Stimulated activated CD8-positive, alpha-beta memory T cell treated with anti-CD3 and anti-CD28 coated beads, Interleukin-15, amount 100 ng/mL, for 1 hour (primary cell): Measurements from ENCODE around the gene VPS37D.

Experiments used
- DNase-seq: peaks from one replicate; pipeline ENCODE4 v3.0.0-alpha.2; 2020; ENCODE audit warnings: low read depth

VPS37D gene

DNA sequence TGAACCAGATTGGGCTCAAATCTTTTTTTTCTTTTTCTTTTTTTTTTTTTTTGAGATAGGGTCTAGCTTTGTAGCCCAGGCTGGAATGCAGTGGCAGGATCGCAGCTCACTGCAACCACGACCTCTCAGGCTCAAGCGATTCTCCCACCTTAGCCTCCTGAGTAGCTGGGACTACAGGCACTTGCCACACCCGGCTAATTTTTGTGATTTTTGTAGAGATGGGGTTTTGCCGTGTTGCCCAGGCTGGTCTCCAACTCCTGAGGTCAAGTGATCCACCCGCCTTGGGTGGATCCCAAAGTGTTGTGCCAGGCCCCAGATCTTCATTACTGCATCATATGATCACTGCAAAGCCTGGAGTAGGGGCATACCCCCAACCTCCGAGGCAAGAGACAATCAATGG lies 12.9 kb downstream of the VPS37D start:
- no peak for DNase-seq

GRCh38 chr7:73681031-73681430 lies 13.4 kb downstream of the VPS37D start:
- no peak for DNase-seq

GRCh38 chr7:73682745-73683055 lies 15.1 kb downstream of the VPS37D start:
- no peak for DNase-seq

DNA sequence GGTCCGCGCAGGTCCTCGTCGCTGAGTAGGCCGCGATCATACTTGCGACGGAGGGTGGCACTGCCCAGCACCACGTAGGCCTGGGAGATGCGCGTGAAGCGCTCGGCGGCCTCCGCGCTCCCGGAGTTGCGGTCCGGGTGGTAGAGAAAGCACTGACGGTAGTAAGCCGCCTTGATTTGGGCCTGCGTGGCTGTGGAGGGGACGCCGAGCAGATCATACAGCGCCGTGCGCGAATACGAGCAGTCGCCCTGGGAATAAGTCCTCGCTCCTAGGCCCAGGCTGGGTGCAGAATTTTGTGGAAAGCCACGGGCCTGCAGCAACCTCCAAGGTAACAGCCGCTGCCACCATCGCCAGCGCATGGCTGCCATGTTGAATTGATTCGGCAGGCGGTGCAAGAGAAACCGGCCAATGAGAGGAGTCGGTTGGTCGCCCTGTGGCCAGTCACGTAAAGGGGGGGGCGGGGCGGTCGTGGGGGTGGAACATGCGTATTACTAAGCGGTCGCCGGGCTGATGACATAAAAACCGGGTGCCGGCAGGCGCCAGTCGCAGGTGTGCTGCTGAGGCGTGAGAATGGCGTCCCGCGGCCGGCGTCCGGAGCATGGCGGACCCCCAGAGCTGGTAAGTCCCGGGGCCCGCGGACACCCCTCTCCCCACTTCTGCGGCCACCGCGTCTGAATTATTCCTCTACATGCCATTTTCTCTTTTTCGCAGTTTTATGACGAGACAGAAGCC lies 15.6 kb downstream of the VPS37D start, which contains the start of the genes BUD23 and DNAJC30:
Gene BUD23, plus strand, starts transcription at position 542 of the 732 bp plus-strand sequence. Its CDS starts 29 bp downstream, at position 571.
Gene DNAJC30, minus strand, starts transcription at position 398 of the 732 bp plus-strand sequence. Its CDS starts 30 bp downstream, at position 368.
- DNase-seq, result peak; percentile 96

DNA sequence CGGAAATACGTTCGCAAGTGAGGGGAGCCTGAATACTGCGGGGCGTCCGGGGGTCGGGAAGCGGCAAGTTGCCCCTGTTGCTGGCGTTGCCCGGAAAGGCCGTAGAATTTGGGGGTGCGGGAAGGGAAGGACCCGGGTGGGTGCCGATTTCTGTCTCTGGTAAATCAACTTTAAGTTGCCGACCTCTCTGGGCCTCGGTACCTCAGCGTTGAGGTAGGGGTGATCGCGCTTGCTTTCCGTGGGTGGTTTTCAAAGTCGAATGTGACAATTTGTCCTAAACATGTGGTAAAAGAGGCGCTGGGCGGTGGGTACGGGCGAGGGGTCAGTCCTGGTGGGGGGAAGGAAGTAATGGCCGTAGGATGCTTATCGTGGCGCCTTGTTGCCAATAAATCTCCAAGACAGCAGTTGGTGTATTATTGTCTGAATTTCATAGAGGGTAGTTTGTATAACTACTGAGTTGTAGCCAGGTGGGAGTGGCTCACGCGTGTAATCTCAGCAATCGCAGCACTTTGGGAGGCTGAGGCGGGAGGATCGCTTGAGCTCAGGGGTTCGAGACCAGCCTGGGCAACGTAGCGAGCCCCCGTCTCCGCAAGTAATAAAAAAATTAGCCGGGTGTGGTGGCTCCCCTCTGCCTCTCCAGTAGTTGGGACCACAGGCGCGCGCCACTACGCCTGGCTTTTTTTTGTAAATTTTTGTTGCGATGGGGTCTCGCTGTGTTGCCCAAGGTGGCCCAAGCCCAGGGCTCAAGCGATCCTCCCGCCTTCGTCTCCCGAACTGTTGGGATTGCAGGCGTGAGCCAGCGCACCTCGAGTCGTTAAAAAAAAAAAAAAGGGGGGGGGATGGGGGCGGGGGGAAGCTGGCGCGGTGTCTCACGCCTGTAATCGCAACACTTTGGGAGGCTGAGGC lies 16.4 kb downstream of the VPS37D start:
- no peak for DNase-seq

DNA sequence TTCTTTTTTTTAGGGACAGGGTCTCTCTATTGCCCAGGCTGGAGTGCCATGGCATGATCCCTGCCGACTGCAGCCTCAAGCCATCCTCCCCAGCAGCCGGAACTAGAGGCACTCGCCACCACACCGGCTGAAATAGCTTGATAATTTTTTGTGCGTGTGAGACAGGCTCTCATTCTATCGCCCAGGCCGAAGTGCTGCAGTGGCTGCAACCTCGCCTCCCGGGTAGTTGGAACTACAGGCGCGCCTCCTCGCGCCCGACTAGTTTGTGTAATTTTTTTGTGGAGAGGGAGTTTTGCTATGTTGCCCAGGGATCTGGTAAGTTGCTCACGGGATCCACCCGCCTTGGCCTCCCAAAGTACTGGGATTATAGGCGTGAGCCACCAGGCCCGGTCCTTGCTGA lies 17.7 kb downstream of the VPS37D start:
- no peak for DNase-seq

- DNase-seq, result no peak
Measured at GRCh38 chr7:73688288-73688687, 20.7 kb downstream of the VPS37D start.

- no peak for DNase-seq
Measured at GRCh38 chr7:73690646-73691045, 23.0 kb downstream of the VPS37D start.

DNA sequence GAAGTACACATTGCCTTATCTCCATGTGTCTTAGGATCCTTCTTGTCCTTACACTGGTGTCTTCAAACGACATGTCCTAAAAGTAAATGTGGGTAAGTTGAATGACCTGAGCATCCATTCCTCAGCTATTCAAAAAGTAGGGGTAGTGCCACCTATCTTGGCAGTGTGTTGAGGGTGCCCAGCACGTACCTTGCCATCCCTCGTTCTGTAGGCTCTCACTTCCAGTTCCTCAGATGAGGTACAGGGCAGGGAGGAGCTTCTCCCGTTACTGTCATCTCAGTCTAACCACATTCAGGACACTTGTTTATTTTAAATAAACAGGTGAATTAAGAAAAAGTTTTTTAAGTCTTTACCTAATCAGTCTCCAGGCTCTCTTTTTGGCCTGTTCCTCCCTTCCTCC lies 28.7 kb downstream of the VPS37D start:
- DNase-seq, result no peak

DNA sequence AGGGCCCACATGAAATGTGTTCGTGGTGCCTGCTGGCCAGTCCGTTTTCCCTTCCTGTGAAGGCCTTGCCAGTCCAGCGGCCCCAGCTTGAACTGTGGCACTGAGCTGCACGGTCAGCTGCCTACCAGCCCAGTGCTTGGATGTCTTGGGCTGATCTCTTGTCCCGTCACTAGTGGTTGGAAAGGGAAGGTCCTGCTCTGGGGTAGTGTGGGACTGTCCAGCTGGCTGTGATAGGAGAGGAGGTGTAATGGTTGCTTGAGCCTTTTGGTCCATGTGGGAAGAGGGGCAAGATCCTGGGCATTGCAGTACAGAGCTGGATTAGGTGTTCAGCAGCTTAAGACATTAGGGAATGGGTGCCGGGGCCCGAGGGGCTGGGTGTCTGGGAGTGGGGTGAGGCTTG lies 30.8 kb downstream of the VPS37D start:
- DNase-seq, result no peak

DNA sequence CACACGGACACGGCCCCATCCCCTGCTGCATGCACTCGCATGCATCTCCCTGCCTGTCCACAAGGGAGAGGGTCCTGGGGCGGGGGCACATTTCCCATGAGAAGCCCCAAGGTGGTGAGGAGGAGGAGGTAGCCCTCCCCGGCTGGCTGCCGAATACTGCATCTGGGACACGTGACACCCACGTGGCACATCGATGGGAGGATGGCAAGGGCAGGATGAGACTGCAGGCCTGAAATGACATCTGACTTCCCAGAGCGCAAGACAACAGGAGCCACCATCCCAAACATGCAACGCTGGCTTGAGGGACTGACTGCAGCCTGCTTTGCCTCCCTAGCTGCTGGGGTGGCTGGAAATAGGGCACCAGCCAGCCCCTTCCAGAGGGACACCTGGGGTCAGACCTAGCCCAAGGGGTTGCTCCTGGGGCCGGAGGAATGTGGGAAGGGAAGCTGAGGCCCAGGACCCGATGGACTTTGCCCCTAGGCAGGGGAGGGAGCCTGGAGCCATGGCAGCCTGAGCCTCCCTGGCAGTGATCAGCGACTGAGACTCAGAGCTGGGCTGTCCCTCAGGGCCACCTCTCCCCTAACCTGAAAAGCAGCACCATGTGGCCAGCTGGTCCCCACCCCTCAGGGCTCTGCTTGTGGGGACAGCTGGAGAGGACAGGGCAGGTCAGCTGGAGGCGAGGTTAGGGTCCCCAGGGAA lies 31.9 kb downstream of the VPS37D start:
- no peak for DNase-seq

GRCh38 chr7:73700069-73700423 lies 32.4 kb downstream of the VPS37D start:
- DNase-seq, result no peak

DNA sequence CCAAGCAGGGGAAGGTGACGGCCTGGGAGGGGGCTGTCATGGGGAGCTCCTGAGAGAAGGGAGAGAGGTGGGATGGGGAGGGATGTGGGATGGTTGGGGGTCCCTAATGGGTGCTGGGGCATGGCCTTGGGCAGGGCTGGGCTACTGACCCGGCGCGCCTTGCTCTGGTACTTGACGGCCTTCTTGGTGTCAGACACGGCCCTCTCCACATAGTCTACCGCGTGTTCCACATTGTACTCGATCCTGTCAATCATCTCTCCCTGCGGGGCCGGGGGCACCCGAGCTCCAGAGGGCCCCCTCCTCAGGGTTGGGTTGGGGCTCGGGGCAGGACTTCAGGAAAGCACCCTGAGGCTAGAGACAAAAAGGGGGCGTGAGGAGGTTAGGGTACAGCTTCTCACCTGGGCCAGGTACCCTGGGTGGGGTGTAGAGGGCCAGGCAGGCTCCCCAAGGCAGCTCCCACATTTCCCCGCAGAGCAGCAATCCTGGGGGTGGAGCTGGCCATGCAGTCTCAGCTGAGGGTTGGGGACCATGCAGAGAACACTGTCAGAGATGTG lies 33.0 kb downstream of the VPS37D start:
- no peak for DNase-seq

- DNase-seq, result no peak
Measured at GRCh38 chr7:73701357-73701995, 33.8 kb downstream of the VPS37D start.

DNA sequence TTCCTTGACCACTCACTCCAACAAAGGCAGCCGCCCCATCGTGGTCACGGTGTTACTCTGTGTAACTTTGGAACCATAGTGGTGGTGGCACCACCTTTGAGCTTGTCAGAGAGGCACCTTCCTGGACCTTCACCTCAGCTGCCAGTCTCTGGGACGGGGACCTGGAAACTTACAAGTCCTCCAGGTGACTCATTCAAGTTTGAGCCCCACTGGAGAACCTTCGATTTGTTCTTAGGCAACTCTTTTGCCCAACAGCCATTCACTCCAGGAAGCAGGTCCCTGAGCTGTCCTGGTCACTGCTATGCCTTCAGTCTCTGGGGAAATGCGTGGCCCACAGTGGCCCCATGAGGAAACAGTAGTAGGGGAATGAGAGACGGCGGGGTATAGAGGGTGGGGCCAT lies 34.6 kb downstream of the VPS37D start:
- DNase-seq, result no peak

GRCh38 chr7:73702665-73703064 lies 35.0 kb downstream of the VPS37D start:
- DNase-seq, result no peak

- DNase-seq, result no peak
Measured at GRCh38 chr7:73703225-73703624, 35.6 kb downstream of the VPS37D start.

DNA sequence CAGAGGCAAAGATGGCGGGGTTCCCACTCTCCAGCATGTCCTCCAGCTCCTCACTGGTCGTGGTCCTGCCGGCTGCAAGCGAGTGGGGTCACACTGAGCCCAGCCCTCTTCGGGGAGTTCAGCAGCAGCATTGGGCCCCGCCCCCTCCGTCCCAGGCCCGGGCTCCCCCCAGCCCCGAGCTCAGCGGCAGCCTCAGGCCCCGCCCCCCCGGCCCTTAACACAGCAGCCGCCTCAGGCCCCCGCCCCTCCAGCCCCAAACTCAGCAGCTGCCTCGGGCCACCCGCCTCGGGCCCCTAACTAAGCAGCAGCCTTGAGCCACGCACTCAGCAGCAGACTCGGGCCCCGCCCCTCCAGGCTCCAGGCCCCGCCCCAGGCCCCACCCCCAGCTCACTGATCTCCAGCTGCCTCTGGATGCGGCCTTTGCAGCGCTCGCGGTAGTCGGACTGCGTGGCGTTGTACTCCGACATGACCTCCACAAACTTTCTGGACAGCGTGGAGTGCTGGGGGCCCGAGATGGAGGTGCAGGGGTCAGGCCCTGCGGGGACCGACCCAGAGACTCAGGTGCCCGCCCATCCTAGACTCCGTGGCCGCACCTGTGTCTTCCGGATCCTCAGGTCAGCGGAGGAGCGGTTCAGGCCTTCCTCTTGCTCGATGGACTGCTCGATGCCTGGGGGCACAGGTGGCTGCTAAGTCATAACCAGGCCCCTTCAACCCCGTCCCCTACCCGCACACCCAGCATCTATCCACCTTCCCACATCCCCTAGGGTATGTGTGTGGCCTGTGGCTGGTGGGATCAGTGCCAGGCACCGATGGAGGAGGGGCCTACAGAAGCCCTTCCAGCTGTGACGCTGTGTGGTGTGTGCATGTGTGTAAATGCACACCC lies 36.4 kb downstream of the VPS37D start:
- DNase-seq, result no peak

- DNase-seq, result no peak
Measured at GRCh38 chr7:73704640-73705550, 37.3 kb downstream of the VPS37D start.

DNA sequence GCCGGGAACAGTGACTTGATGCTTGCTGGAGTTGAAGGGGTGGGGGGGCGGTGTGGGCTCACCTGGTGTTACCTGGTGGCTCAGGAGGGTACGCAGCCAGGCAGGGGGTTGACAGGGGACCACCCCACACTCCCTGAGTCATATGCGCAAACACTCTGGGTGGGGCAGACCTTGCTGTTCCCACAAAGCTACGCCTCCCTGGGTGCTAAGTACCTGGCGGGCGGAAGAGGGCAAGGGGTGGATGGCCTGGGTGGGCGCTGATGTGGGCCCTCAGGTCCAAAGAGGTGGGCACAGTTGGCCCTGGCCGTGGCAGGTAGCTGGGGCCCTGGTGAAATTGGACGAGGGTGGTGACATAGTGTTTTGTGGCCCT lies 37.9 kb downstream of the VPS37D start:
- DNase-seq, result no peak
